PFSK-1 (cell line): Measurements from ENCODE around the gene AKAP1.

ENCODE experiments used
- FOXP2 ChIP-seq: optimal IDR thresholded peaks from 2 replicates; pipeline ENCODE3; 2011; ENCODE audit warnings: borderline replicate concordance, control low read depth, inconsistent platforms; ENCODE audit not compliant: insufficient read depth; ENCODE audit errors: extremely low read length, extremely low read depth
- POLR2AphosphoS5 ChIP-seq: IDR thresholded peaks from 2 replicates; pipeline ENCODE4 v1.6.1; 2012; ENCODE audit warnings: low read depth, mild to moderate bottlenecking, control low read depth, low read length, moderate library complexity
- REST ChIP-seq, 2 experiments: IDR thresholded peaks; 2 replicates each; pipeline versions ENCODE4 v1.6.1 to v1.8.0; 2011 to 2012; ENCODE audit warnings: low read depth in 2 of 2, low read length in 2 of 2, control low read depth in 1 of 2, inconsistent platforms in 1 of 2, mild to moderate bottlenecking in 1 of 2, moderate library complexity in 1 of 2; ENCODE audit not compliant: insufficient read depth in 1 of 2
- SIN3A ChIP-seq: IDR thresholded peaks from 2 replicates; pipeline ENCODE4 v1.6.1; 2012; ENCODE audit warnings: mild to moderate bottlenecking, low read length, moderate library complexity, borderline replicate concordance; ENCODE audit not compliant: insufficient read depth
- TAF1 ChIP-seq: IDR thresholded peaks from 2 replicates; pipeline ENCODE4 v1.6.1; 2012; ENCODE audit warnings: low read length, control low read depth, borderline replicate concordance; ENCODE audit not compliant: insufficient read depth

GRCh38 chr17:57164814-57165213, 79.8 kb downstream of the AKAP1 start:
- no peak for TF ChIP-seq REST (IDR thresholded peaks at IDR 0.05; ENCODE audit: insufficient read depth in 1 of 2, low read depth in 2 of 2, low read length in 2 of 2)
- no peak for TF ChIP-seq SIN3A
- no peak for TF ChIP-seq POLR2AphosphoS5
- TF ChIP-seq TAF1 = no peak
- no peak for TF ChIP-seq FOXP2
